GM12878 (cell line): ENCODE data around the gene GH1. TPM values are rescaled to one million over a fixed set of nuclear protein-coding genes. Genes with fewer than 3 reads are reported as not detected.
A peak's percentile ranks its signal among the peaks of the same experiment; 100 is the strongest.
"Not testable (repeated sequence)": the region's sequence is repeated elsewhere in the genome, so short reads cannot be mapped to it uniquely, and the experiment has no call there.

Experiments used
- ATAC-seq: fragments of 200-7000 bp; cut with Tn5 transposase; 3 replicates; pipeline ENCODE4 v1.9.1; 2020; ENCODE audit warnings: mild to moderate bottlenecking, moderate library complexity
- BruUV-seq: library from RNA; stranded (reverse); fragments of 400-500 nt; replicated peaks from 2 replicates; lab custom pipeline; 2021; lab: Mats Ljungman, UMichigan
- CTCF ChIA-PET: fragments of 300-600 bp; sonication (Branson Sonifier 250); formaldehyde crosslinking; extraction: SDS; loops from one replicate; lab custom pipeline; 2021; ENCODE audit warnings: inconsistent platforms; lab: Yijun Ruan, JAX
- POLR2A ChIA-PET: fragments of 350-600 bp; formaldehyde crosslinking; extraction: SDS; loops from one replicate; lab custom pipeline; 2021; ENCODE audit warnings: inconsistent platforms; lab: Charles Lee
- RAD21 ChIA-PET: fragments of 300-600 bp; sonication (Branson Sonifier 250); formaldehyde crosslinking; loops from one replicate; lab custom pipeline; 2023; ENCODE audit warnings: antibody characterized with exemption; ENCODE audit not compliant: unreplicated experiment; lab: Charles Lee
- SMC1A ChIA-PET: fragments of 300-600 bp; sonication (Branson Sonifier 250); formaldehyde crosslinking; loops from one replicate; lab custom pipeline; 2023; ENCODE audit not compliant: unreplicated experiment, uncharacterized antibody; lab: Charles Lee
- DNase-seq: peaks from one replicate; pipeline ENCODE4 v3.0.0-alpha.2; 2011; ENCODE audit warnings: low read depth, low spot score
- FAIRE-seq: peaks from 3 replicates; lab custom pipeline; 2011; peaks lifted over from hg19 to GRCh38; lab: Jason Lieb, UNC
- H2AFZ ChIP-seq: 2 replicates; pipeline ENCODE4 v1.6.0; 2011; ENCODE audit warnings: low read depth, low read length, control low read depth; ENCODE audit not compliant: control insufficient read depth
- H3K27ac ChIP-seq: 2 replicates; pipeline ENCODE4 v1.5.1; 2011; ENCODE audit warnings: control low read depth; ENCODE audit not compliant: control insufficient read depth, insufficient read depth
- H3K27me3 ChIP-seq, 2 experiments: replicated peaks in 1 of 2; 2 replicates each; pipeline versions ENCODE4 v1.6.0 to v1.6.1; 2011; ENCODE audit warnings: low read length in 1 of 2; ENCODE audit not compliant: control insufficient read depth in 2 of 2, insufficient read depth in 2 of 2
- H3K36me3 ChIP-seq, 2 experiments: 2 replicates each; pipeline ENCODE4 v1.5.1; 2011; ENCODE audit warnings: low read length in 1 of 2; ENCODE audit not compliant: control insufficient read depth in 2 of 2, insufficient read depth in 2 of 2
- H3K4me1 ChIP-seq: 2 replicates; pipeline ENCODE4 v1.6.1; 2011; ENCODE audit warnings: mild to moderate bottlenecking, low read length, moderate library complexity, mixed read lengths; ENCODE audit not compliant: control insufficient read depth, insufficient read depth
- H3K4me2 ChIP-seq: 2 replicates; pipeline ENCODE4 v1.6.0; 2011; ENCODE audit warnings: control low read depth; ENCODE audit not compliant: control insufficient read depth, insufficient read depth
- H3K4me3 ChIP-seq: fragments of 200-600 bp; sonication (generic); 2 replicates; pipeline ENCODE4 v1.5.1; 2016
- H3K79me2 ChIP-seq: 2 replicates; pipeline ENCODE4 v1.6.0; 2011; ENCODE audit warnings: low read length; ENCODE audit not compliant: control insufficient read depth, insufficient read depth
- H3K9ac ChIP-seq: 2 replicates; pipeline ENCODE4 v1.8.0; 2011; ENCODE audit warnings: low read length, control low read depth, mixed read lengths; ENCODE audit not compliant: control insufficient read depth, insufficient read depth
- H3K9me3 ChIP-seq: replicated peaks from 3 replicates; pipeline ENCODE4 v1.5.1; 2011; ENCODE audit warnings: mild to moderate bottlenecking, low read length; ENCODE audit not compliant: control insufficient read depth, insufficient read depth
- H4K20me1 ChIP-seq: 2 replicates; pipeline ENCODE4 v1.6.0; 2011; ENCODE audit not compliant: control insufficient read depth, insufficient read depth
- CTCF ChIP-seq, 3 experiments: IDR thresholded peaks in 2 of 3; conservative IDR thresholded peaks in 1 of 3; 2 replicates each; pipeline ENCODE4 v1.5.1; 2011; ENCODE audit warnings: low read depth in 3 of 3, low read length in 3 of 3, mild to moderate bottlenecking in 3 of 3, control low read depth in 2 of 3, moderate library complexity in 2 of 3, inconsistent platforms in 1 of 3, mixed read lengths in 1 of 3; ENCODE audit not compliant: control insufficient read depth in 2 of 3, insufficient read depth in 1 of 3; ENCODE audit errors: extremely low read depth in 1 of 3
- WGBS: methylation state at CpG from one replicate; pipeline ENCODE4 v1.1.6; 2016; ENCODE audit warnings: low lambda C conversion rate; ENCODE audit not compliant: insufficient replicate concordance, insufficient coverage; ENCODE audit errors: missing lambda C conversion rate; 5-methylcytosine and 5-hydroxymethylcytosine counted together
- in situ Hi-C: fragments of 300-500 bp; cut with MboI; formaldehyde crosslinking; loops from 9 replicates; pipeline ENCODE4 v1.14.3; 2018; ENCODE audit warnings: mixed read lengths
- intact Hi-C: fragments of 100-400 bp; cut with micrococcal nuclease; formaldehyde crosslinking; loops from one replicate; pipeline ENCODE4 v1.14.2; 2022; ENCODE audit not compliant: unreplicated experiment
- polyA plus RNA-seq, 11 experiments: library from polyadenylated mRNA; depleted of rRNA in 4 of 11; unstranded in 6 of 11; stranded (reverse) in 5 of 11; fragments of >200 nt; fragmentation: Nextera tagmentation in 4 of 11; fragmentation: Illumina TruSeq in 1 of 11; extraction: Ambion mirVana in 4 of 11; extraction: Trizol in 1 of 11; gene quantifications; 1 replicate in 1 of 11; 2 replicates in 10 of 11; pipeline versions ENCODE4 v1.2.1 to v1.2.3, GENCODE V29; 2011 to 2016; ENCODE audit warnings: inconsistent platforms in 2 of 11, missing spikeins in 2 of 11, low read depth in 1 of 11
- small RNA-seq: library from RNA; depleted of rRNA; stranded (forward); fragments of <200 nt; gene quantifications from one replicate; pipeline ENCODE3, GENCODE V24; 2014
- total RNA-seq, 4 experiments: library from RNA; depleted of rRNA in 3 of 4; stranded (reverse); fragments of >200 nt in 3 of 4; fragmentation: Illumina TruSeq in 1 of 4; extraction: Trizol in 1 of 4; gene quantifications; 2 replicates each; pipeline versions ENCODE4 v1.2.1 to v1.2.3, GENCODE V29; 2013 to 2021

The GH1 gene
- total and polyA plus RNA-seq, 10 of the 15 experiments (the other 5 are each of a cell fraction or from before 2014, with no cell fraction given): 0.13 to 0.42 TPM; not detected in 8

- H3K9ac ChIP-seq, DNase-seq, RAD21 ChIA-PET, ATAC-seq, H3K27ac ChIP-seq, H4K20me1 ChIP-seq, H3K36me3 ChIP-seq, FAIRE-seq, H3K27me3 ChIP-seq, H3K4me2 ChIP-seq, BruUV-seq, H3K4me1 ChIP-seq, H3K9me3 ChIP-seq, H2AFZ ChIP-seq, H3K4me3 ChIP-seq, intact Hi-C loops, in situ Hi-C loops, H3K79me2 ChIP-seq, POLR2A ChIA-PET: not testable (repeated sequence)
- 37% methylated on average over 4 of the region's 4 CpGs for WGBS
- SMC1A ChIA-PET: interaction anchor here (0.8 kb wide), 1 partner anchor 29 kb away, joined by 3 read pairs; no protein-coding TSS in a partner anchor
- CTCF ChIA-PET: interaction anchor here (0.6 to 1.3 kb wide), 5 partner anchors 10 to 87 kb away, joined by 3 to 5 read pairs (median 3); no protein-coding TSS in a partner anchor
Measured at GRCh38 chr17:63870292-63870665, 48.4 kb downstream of the GH1 start.

DNA sequence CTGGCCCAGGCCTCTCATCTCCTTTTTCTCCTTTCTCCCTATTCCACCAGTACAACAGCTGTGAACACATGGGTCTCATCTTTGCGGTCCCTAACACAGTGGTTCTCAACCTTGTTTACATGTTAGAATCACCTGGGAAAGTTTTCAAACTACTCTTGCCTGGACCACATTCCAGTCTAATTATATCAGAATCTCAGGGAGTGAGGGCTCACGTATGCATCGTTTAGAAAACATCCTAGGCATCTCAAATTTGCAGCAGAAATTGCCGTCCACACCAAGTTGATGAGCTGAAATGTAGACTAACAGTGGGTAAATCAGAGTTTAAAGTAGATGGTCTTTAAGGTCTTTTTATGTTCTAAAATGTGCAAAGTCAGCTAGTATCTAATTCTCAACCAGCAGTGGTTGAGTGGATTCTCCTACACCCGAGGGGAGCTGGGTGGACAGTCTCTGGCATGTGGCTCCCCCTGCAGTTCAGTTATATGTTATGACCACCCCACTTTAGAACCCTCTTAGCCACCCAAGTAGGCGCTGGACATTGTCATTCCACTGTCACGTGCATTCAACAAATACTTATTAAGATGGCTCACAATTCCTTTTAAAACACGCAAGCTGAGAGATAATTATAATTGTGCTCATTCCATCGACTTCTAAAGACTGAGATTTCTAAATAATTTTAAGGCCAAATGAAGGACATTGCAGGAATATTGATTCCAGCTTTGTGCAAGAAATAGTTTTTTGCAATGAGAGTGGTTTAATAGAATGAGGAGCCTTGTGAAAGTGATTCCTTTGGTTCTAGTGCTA lies 48.9 kb downstream of the GH1 start:
- H3K9me3 ChIP-seq, H3K79me2 ChIP-seq, in situ Hi-C loops, H3K9ac ChIP-seq, H3K4me1 ChIP-seq, H3K27me3 ChIP-seq, BruUV-seq, H2AFZ ChIP-seq, H3K27ac ChIP-seq, intact Hi-C loops, DNase-seq, FAIRE-seq, RAD21 ChIA-PET, H3K4me3 ChIP-seq, POLR2A ChIA-PET, H3K36me3 ChIP-seq, H3K4me2 ChIP-seq, H4K20me1 ChIP-seq: not testable (repeated sequence)
- ChIA-PET CTCF (interaction anchor here (0.7 to 1.3 kb wide), 4 partner anchors 9 to 87 kb away, joined by 3 to 5 read pairs (median 3); no protein-coding TSS in a partner anchor), SMC1A (interaction anchor here (0.6 to 0.9 kb wide), 3 partner anchors 9 to 28 kb away, joined by 3 read pairs; no protein-coding TSS in a partner anchor)
- WGBS: 32% methylated on average over 9 of the region's 9 CpGs
- peak; percentile 70 for ATAC-seq
- TF ChIP-seq CTCF (IDR thresholded peaks at IDR 0.05 in 2 of 3, conservative IDR thresholded peaks at IDR 0.05 in 1 of 3; ENCODE audit: control insufficient read depth in 2 of 3, extremely low read depth in 1 of 3, insufficient read depth in 1 of 3, low read depth in 3 of 3, low read length in 3 of 3): peak in 1 of 3 experiments; percentile 23; a peak in 1 of 6 replicates

Small RNA genes lying within 50 kb of the gene (small RNA-seq; reads per million reads assigned to genes)
- gene AC040958.1 (not detected), gene AC127029.1 (not detected), gene GH1 (not detected)

Other genes with a start within 250 kb of the GH1 start
Only the 7 nearest of the 16 such genes appear.
- 111 and 112 TPM in 2 replicates for gene SMARCD2, start 76.2 kb downstream of the GH1 start, total RNA-seq (2014; rRNA removed)
- gene SMARCD2, start 76.2 kb downstream of the GH1 start, total RNA-seq (2014; rRNA removed; fragmentation: Illumina TruSeq; extraction: Trizol): 53.4 and 55.6 TPM in 2 replicates
- gene SMARCD2, start 76.2 kb downstream of the GH1 start, total RNA-seq (2021): 95.3 and 97.9 TPM in 2 replicates
- gene SMARCD2, start 76.2 kb downstream of the GH1 start, polyA plus RNA-seq (2011; rRNA removed): 33.4 and 78.4 TPM in 2 replicates
- 56.1 and 71.5 TPM in 2 replicates for gene SMARCD2, start 76.2 kb downstream of the GH1 start, polyA plus RNA-seq (2014; fragmentation: Illumina TruSeq; extraction: Trizol)
- gene SMARCD2, start 76.2 kb downstream of the GH1 start, polyA plus RNA-seq (2014; fragmentation: Nextera tagmentation; extraction: Ambion mirVana): 1 to 10 TPM; 2.4 to 5.6 TPM
- 72.7 and 80.6 TPM in 2 replicates for gene SMARCD2, start 76.2 kb downstream of the GH1 start, polyA plus RNA-seq (2014; rRNA removed)
- 10 to 100 TPM; 13.7 to 47.8 TPM for gene SMARCD2, start 76.2 kb downstream of the GH1 start, polyA plus RNA-seq (2016; fragmentation: Nextera tagmentation; extraction: Ambion mirVana)
- not detected in 2 replicates for gene CSH2, start 45.2 kb downstream of the GH1 start, total RNA-seq (2014; rRNA removed)
- gene CSH2, start 45.2 kb downstream of the GH1 start, total RNA-seq (2014; rRNA removed; fragmentation: Illumina TruSeq; extraction: Trizol): not detected in 2 replicates
- not detected in 2 replicates for gene CSH2, start 45.2 kb downstream of the GH1 start, total RNA-seq (2021)
- gene CSH2, start 45.2 kb downstream of the GH1 start, polyA plus RNA-seq (2011; rRNA removed): not detected in 2 replicates
- gene CSH2, start 45.2 kb downstream of the GH1 start, polyA plus RNA-seq (2014; fragmentation: Illumina TruSeq; extraction: Trizol): not detected in 2 replicates
- not detected for gene CSH2, start 45.2 kb downstream of the GH1 start, polyA plus RNA-seq (2014; fragmentation: Nextera tagmentation; extraction: Ambion mirVana)
- gene CSH2, start 45.2 kb downstream of the GH1 start, polyA plus RNA-seq (2014; rRNA removed): not detected in 2 replicates
- not detected for gene CSH2, start 45.2 kb downstream of the GH1 start, polyA plus RNA-seq (2016; fragmentation: Nextera tagmentation; extraction: Ambion mirVana)
- gene GH2, start 36.9 kb downstream of the GH1 start, total RNA-seq (2014; rRNA removed): not detected in 2 replicates
- not detected in 2 replicates for gene GH2, start 36.9 kb downstream of the GH1 start, total RNA-seq (2014; rRNA removed; fragmentation: Illumina TruSeq; extraction: Trizol)
- not detected in 2 replicates for gene GH2, start 36.9 kb downstream of the GH1 start, total RNA-seq (2021)
- not detected in 2 replicates for gene GH2, start 36.9 kb downstream of the GH1 start, polyA plus RNA-seq (2011; rRNA removed)
- not detected in 2 replicates for gene GH2, start 36.9 kb downstream of the GH1 start, polyA plus RNA-seq (2014; fragmentation: Illumina TruSeq; extraction: Trizol)
- not detected for gene GH2, start 36.9 kb downstream of the GH1 start, polyA plus RNA-seq (2014; fragmentation: Nextera tagmentation; extraction: Ambion mirVana)
- gene GH2, start 36.9 kb downstream of the GH1 start, polyA plus RNA-seq (2014; rRNA removed): not detected in 2 replicates
- not detected for gene GH2, start 36.9 kb downstream of the GH1 start, polyA plus RNA-seq (2016; fragmentation: Nextera tagmentation; extraction: Ambion mirVana)
- gene CSH1, start 22.3 kb downstream of the GH1 start, total RNA-seq (2014; rRNA removed): not detected in 2 replicates
- gene CSH1, start 22.3 kb downstream of the GH1 start, total RNA-seq (2014; rRNA removed; fragmentation: Illumina TruSeq; extraction: Trizol): not detected in 2 replicates
- gene CSH1, start 22.3 kb downstream of the GH1 start, total RNA-seq (2021): not detected in 2 replicates
- not detected in 2 replicates for gene CSH1, start 22.3 kb downstream of the GH1 start, polyA plus RNA-seq (2011; rRNA removed)
- not detected in 2 replicates for gene CSH1, start 22.3 kb downstream of the GH1 start, polyA plus RNA-seq (2014; fragmentation: Illumina TruSeq; extraction: Trizol)
- gene CSH1, start 22.3 kb downstream of the GH1 start, polyA plus RNA-seq (2014; fragmentation: Nextera tagmentation; extraction: Ambion mirVana): not detected
- not detected in 2 replicates for gene CSH1, start 22.3 kb downstream of the GH1 start, polyA plus RNA-seq (2014; rRNA removed)
- gene CSH1, start 22.3 kb downstream of the GH1 start, polyA plus RNA-seq (2016; fragmentation: Nextera tagmentation; extraction: Ambion mirVana): not detected
- gene CSHL1, start 7.6 kb downstream of the GH1 start, total RNA-seq (2014; rRNA removed): not detected in 2 replicates
- gene CSHL1, start 7.6 kb downstream of the GH1 start, total RNA-seq (2014; rRNA removed; fragmentation: Illumina TruSeq; extraction: Trizol): not detected in 2 replicates
- not detected in 2 replicates for gene CSHL1, start 7.6 kb downstream of the GH1 start, total RNA-seq (2021)
- gene CSHL1, start 7.6 kb downstream of the GH1 start, polyA plus RNA-seq (2011; rRNA removed): not detected in 2 replicates
- gene CSHL1, start 7.6 kb downstream of the GH1 start, polyA plus RNA-seq (2014; fragmentation: Illumina TruSeq; extraction: Trizol): not detected in 2 replicates
- gene CSHL1, start 7.6 kb downstream of the GH1 start, polyA plus RNA-seq (2014; fragmentation: Nextera tagmentation; extraction: Ambion mirVana): not detected
- not detected in 2 replicates for gene CSHL1, start 7.6 kb downstream of the GH1 start, polyA plus RNA-seq (2014; rRNA removed)
- gene CSHL1, start 7.6 kb downstream of the GH1 start, polyA plus RNA-seq (2016; fragmentation: Nextera tagmentation; extraction: Ambion mirVana): not detected
- 95.9 and 99.0 TPM in 2 replicates for gene CD79B, start 13.5 kb upstream of the GH1 start, total RNA-seq (2014; rRNA removed)
- gene CD79B, start 13.5 kb upstream of the GH1 start, total RNA-seq (2014; rRNA removed; fragmentation: Illumina TruSeq; extraction: Trizol): 59.0 and 63.4 TPM in 2 replicates
- 102 and 113 TPM in 2 replicates for gene CD79B, start 13.5 kb upstream of the GH1 start, total RNA-seq (2021)
- gene CD79B, start 13.5 kb upstream of the GH1 start, polyA plus RNA-seq (2011; rRNA removed): 82.8 and 148 TPM in 2 replicates
- gene CD79B, start 13.5 kb upstream of the GH1 start, polyA plus RNA-seq (2014; fragmentation: Illumina TruSeq; extraction: Trizol): 52.1 and 60.2 TPM in 2 replicates
- gene CD79B, start 13.5 kb upstream of the GH1 start, polyA plus RNA-seq (2014; fragmentation: Nextera tagmentation; extraction: Ambion mirVana): 10 to 100 TPM; 17.5 to 48.8 TPM
- 91.4 and 98.4 TPM in 2 replicates for gene CD79B, start 13.5 kb upstream of the GH1 start, polyA plus RNA-seq (2014; rRNA removed)
- 10 to 100 TPM; 77.5 to 80.6 TPM for gene CD79B, start 13.5 kb upstream of the GH1 start, polyA plus RNA-seq (2016; fragmentation: Nextera tagmentation; extraction: Ambion mirVana)
- gene SCN4A, start 54.1 kb upstream of the GH1 start, total RNA-seq (2014; rRNA removed): 0.05 and 0.06 TPM in 2 replicates
- under 0.01 and 0.14 TPM in 2 replicates for gene SCN4A, start 54.1 kb upstream of the GH1 start, total RNA-seq (2014; rRNA removed; fragmentation: Illumina TruSeq; extraction: Trizol)
- 0.03 and 0.08 TPM in 2 replicates for gene SCN4A, start 54.1 kb upstream of the GH1 start, total RNA-seq (2021)
- 0.12 and 0.15 TPM in 2 replicates for gene SCN4A, start 54.1 kb upstream of the GH1 start, polyA plus RNA-seq (2011; rRNA removed)
- 0.06 and 0.11 TPM in 2 replicates for gene SCN4A, start 54.1 kb upstream of the GH1 start, polyA plus RNA-seq (2014; fragmentation: Illumina TruSeq; extraction: Trizol)
- not detected for gene SCN4A, start 54.1 kb upstream of the GH1 start, polyA plus RNA-seq (2014; fragmentation: Nextera tagmentation; extraction: Ambion mirVana)
- gene SCN4A, start 54.1 kb upstream of the GH1 start, polyA plus RNA-seq (2014; rRNA removed): 0.05 and 0.08 TPM in 2 replicates
- not detected for gene SCN4A, start 54.1 kb upstream of the GH1 start, polyA plus RNA-seq (2016; fragmentation: Nextera tagmentation; extraction: Ambion mirVana)